Peyer's patch (tissue), 4 donors: ENCODE results near the gene RFNG. TPM values are rescaled to one million over a fixed set of nuclear protein-coding genes. Genes with fewer than 3 reads are reported as not detected.

Experiments
- DNase-seq, 3 donors: peaks; one replicate each; pipeline ENCODE4 v3.0.0-alpha.2; 2017 to 2019
- H3K27ac ChIP-seq, 4 donors: fragments of 200-600 bp; sonication (generic); one replicate each; pipeline ENCODE4 v1.5.1; 2016 to 2019
- H3K27me3 ChIP-seq, 2 donors: fragments of 200-600 bp; sonication (generic); one replicate each; pipeline ENCODE4 v1.5.1; 2019
- H3K36me3 ChIP-seq, 3 donors: fragments of 200-600 bp; sonication (generic); one replicate each; pipeline ENCODE4 v1.5.1; 2016 to 2019
- H3K4me1 ChIP-seq, 4 donors: fragments of 200-600 bp; sonication (generic); one replicate each; pipeline ENCODE4 v1.5.1; 2016 to 2019
- H3K4me3 ChIP-seq, 4 donors: fragments of 200-600 bp; sonication (generic); 1 replicate in 3 of 4; 2 replicates in 1 of 4; pipeline ENCODE4 v1.5.1; 2016 to 2019; ENCODE audit warnings: mild to moderate bottlenecking in 1 of 4
- H3K9me3 ChIP-seq, 4 donors: fragments of 200-600 bp; sonication (generic); one replicate each; pipeline ENCODE4 v1.5.1; 2016 to 2019; ENCODE audit warnings: mild to moderate bottlenecking in 1 of 4
- CTCF ChIP-seq, 6 experiments: fragments of 450-650 bp in 4 of 6; fragments of 200-600 bp in 2 of 6; sonication (generic) in 1 of 6; IDR thresholded peaks; one replicate each; pipeline ENCODE4 v1.5.1; 2017 to 2019; ENCODE audit warnings: antibody characterized with exemption in 6 of 6, mild to moderate bottlenecking in 3 of 6, moderate library complexity in 1 of 6
- POLR2A ChIP-seq, 2 donors: fragments of 450-650 bp; IDR thresholded peaks; one replicate each; pipeline ENCODE4 v1.5.1; 2017; ENCODE audit warnings: antibody characterized with exemption in 2 of 2, mild to moderate bottlenecking in 2 of 2, moderate library complexity in 2 of 2
- total RNA-seq, 4 donors: library from RNA; depleted of rRNA; stranded (reverse); fragments of >200 nt; gene quantifications; one replicate each; pipeline ENCODE4 v1.1.0, GENCODE V29; 2016

The RFNG gene
- total RNA-seq, 4 donors from 2014 or later, result 42.9 to 65.7 (median 50.2) TPM

- Histone ChIP-seq H3K27me3 (no peaks in the 10 kb centered on the region), H3K36me3 (peaks cover 0 to 69% (median 0%) of the 10 kb centered on the region in 3 donors), H3K27ac (no peak overlapping the region), H3K4me1 (peaks cover 0 to 29% (median 21%) of the 10 kb centered on the region in 4 donors), H3K4me3 (no peak overlapping the region), H3K9me3 (no peaks in the 10 kb centered on the region)
- TF ChIP-seq POLR2A (IDR thresholded peaks at IDR 0.05) (no peak), CTCF (IDR thresholded peaks at IDR 0.05) (no peak)
- DNase-seq, result no peak
Measured at GRCh38 chr17:82055023-82055964, 3.7 kb upstream of the RFNG start.

GRCh38 chr17:82054351-82055022 lies 2.9 kb upstream of the RFNG start:
- H3K27me3 ChIP-seq, result no peaks in the 10 kb centered on the region
- no peak for DNase-seq
- H3K36me3 ChIP-seq, result peaks cover 0 to 69% (median 0%) of the 10 kb centered on the region in 3 donors
- peaks cover 0 to 31% (median 23%) of the 10 kb centered on the region in 4 donors for H3K4me1 ChIP-seq
- TF ChIP-seq POLR2A (IDR thresholded peaks at IDR 0.05) (no peak), CTCF (IDR thresholded peaks at IDR 0.05) (no peak)
- no peaks in the 10 kb centered on the region for H3K9me3 ChIP-seq
- no peak overlapping the region for H3K4me3 ChIP-seq
- no peak overlapping the region for H3K27ac ChIP-seq

GRCh38 chr17:82053556-82054263 lies 2.1 kb upstream of the RFNG start:
- Histone ChIP-seq H3K4me1 (peaks cover 0 to 31% (median 23%) of the 10 kb centered on the region in 4 donors), H3K9me3 (no peaks in the 10 kb centered on the region), H3K4me3 (no peak overlapping the region), H3K27ac (no peak overlapping the region), H3K36me3 (peaks cover 0 to 70% (median 0%) of the 10 kb centered on the region in 3 donors), H3K27me3 (no peaks in the 10 kb centered on the region)
- no peak for DNase-seq
- TF ChIP-seq POLR2A (IDR thresholded peaks at IDR 0.05) (no peak), CTCF (IDR thresholded peaks at IDR 0.05) (no peak)

GRCh38 chr17:82053130-82053529 lies 1.5 kb upstream of the RFNG start:
- DNase-seq, result no peak
- no peaks in the 10 kb centered on the region for H3K9me3 ChIP-seq
- peaks cover 0 to 31% (median 23%) of the 10 kb centered on the region in 4 donors for H3K4me1 ChIP-seq
- H3K27ac ChIP-seq, result no peak overlapping the region
- H3K36me3 ChIP-seq, result peaks cover 0 to 69% (median 0%) of the 10 kb centered on the region in 3 donors
- peak overlapping the region in 3 of 4 donors; percentile 94 to 98 (median 96) for H3K4me3 ChIP-seq
- TF ChIP-seq POLR2A (IDR thresholded peaks at IDR 0.05) (no peak), CTCF (IDR thresholded peaks at IDR 0.05) (no peak)
- no peaks in the 10 kb centered on the region for H3K27me3 ChIP-seq

GRCh38 chr17:82052638-82053059 lies 1.0 kb upstream of the RFNG start:
- H3K36me3 ChIP-seq, result peaks cover 0 to 68% (median 0%) of the 10 kb centered on the region in 3 donors
- H3K4me3 ChIP-seq, result peak overlapping the region; percentile 75 to 98 (median 95)
- no peaks in the 10 kb centered on the region for H3K9me3 ChIP-seq
- peaks cover 0 to 31% (median 23%) of the 10 kb centered on the region in 4 donors for H3K4me1 ChIP-seq
- no peak for DNase-seq
- no peak for TF ChIP-seq CTCF (IDR thresholded peaks at IDR 0.05)
- TF ChIP-seq POLR2A (IDR thresholded peaks at IDR 0.05), result no peak
- H3K27me3 ChIP-seq, result no peaks in the 10 kb centered on the region
- H3K27ac ChIP-seq, result peak overlapping the region in 1 of 4 donors; percentile 72
